ENCODE measurements around the gene CAND1.

The CAND1 gene

GRCh38 chr12:67286257-67286656, 17.1 kb downstream of the CAND1 start:
- ChIA-PET CTCF (no interaction called here), POLR2A (no interaction called here)
- H3K4me3 ChIP-seq (ENCODE audit: low read depth, low read length) = no peak overlapping the region
- no peak for TF ChIP-seq CTCF (IDR thresholded peaks at IDR 0.05; ENCODE audit: insufficient read depth, low read length, missing control alignments)
- DNase-seq (ENCODE audit: low read depth, low spot score) = no peak

GRCh38 chr12:67287311-67287710, 18.2 kb downstream of the CAND1 start:
- H3K4me3 ChIP-seq (ENCODE audit: low read depth, low read length) = no peak overlapping the region
- ChIA-PET CTCF (interaction anchor here (0.7 to 1.4 kb wide), 2 partner anchors 11 to 126 kb away, joined by 3 to 4 read pairs; no protein-coding TSS in a partner anchor), POLR2A (no interaction called here)
- DNase-seq (ENCODE audit: low read depth, low spot score) = no peak
- TF ChIP-seq CTCF (IDR thresholded peaks at IDR 0.05; ENCODE audit: insufficient read depth, low read length, missing control alignments) = no peak

GRCh38 chr12:67288561-67288960, 19.4 kb downstream of the CAND1 start:
- ChIA-PET POLR2A (no interaction called here), CTCF (interaction anchor here (1.1 kb wide), 1 partner anchor 22 kb away, joined by 3 read pairs; no protein-coding TSS in a partner anchor)
- no peak for DNase-seq (ENCODE audit: low read depth, low spot score)
- TF ChIP-seq CTCF (IDR thresholded peaks at IDR 0.05; ENCODE audit: insufficient read depth, low read length, missing control alignments) = no peak
- H3K4me3 ChIP-seq (ENCODE audit: low read depth, low read length) = no peak overlapping the region

GRCh38 chr12:67290378-67290777, 21.2 kb downstream of the CAND1 start:
- DNase-seq (ENCODE audit: low read depth, low spot score) = no peak
- ChIA-PET CTCF (no interaction called here), POLR2A (no interaction called here)
- no peak for TF ChIP-seq CTCF (IDR thresholded peaks at IDR 0.05; ENCODE audit: insufficient read depth, low read length, missing control alignments)
- H3K4me3 ChIP-seq (ENCODE audit: low read depth, low read length) = no peak overlapping the region

- ChIA-PET CTCF (interaction anchor here (1.4 kb wide), 1 partner anchor 14 kb away, joined by 3 read pairs; no protein-coding TSS in a partner anchor), POLR2A (no interaction called here)
- no peak for DNase-seq (ENCODE audit: low read depth, low spot score)
- H3K4me3 ChIP-seq (ENCODE audit: low read depth, low read length) = no peak overlapping the region
- TF ChIP-seq CTCF (IDR thresholded peaks at IDR 0.05; ENCODE audit: insufficient read depth, low read length, missing control alignments) = no peak
These were observed 30.4 kb downstream of the CAND1 start for GRCh38 chr12:67299526-67299925.

GRCh38 chr12:67299926-67300325, 30.8 kb downstream of the CAND1 start:
- no peak for DNase-seq (ENCODE audit: low read depth, low spot score)
- TF ChIP-seq CTCF (IDR thresholded peaks at IDR 0.05; ENCODE audit: insufficient read depth, low read length, missing control alignments) = no peak
- H3K4me3 ChIP-seq (ENCODE audit: low read depth, low read length) = no peak overlapping the region
- ChIA-PET POLR2A (no interaction called here), CTCF (interaction anchor here (1.4 kb wide), 1 partner anchor 14 kb away, joined by 3 read pairs; no protein-coding TSS in a partner anchor)

All from AG04449 (cell line).